ENCODE data around the gene GALNT16. TPM values are rescaled to one million over a fixed set of nuclear protein-coding genes. Genes with fewer than 3 reads are reported as not detected.

Gene GALNT16
- total RNA-seq, 1 donor from 2014 or later: 124 TPM

GRCh38 chr14:69325646-69326265 is 65.8 kb downstream of the GALNT16 start:
- DNase-seq: no peak
- peaks cover 16% of the 10 kb centered on the region for H3K36me3 Mint-ChIP-seq (ENCODE audit: unreplicated experiment)
- no peak overlapping the region for H3K4me3 Mint-ChIP-seq (ENCODE audit: unreplicated experiment)
- H3K27ac Mint-ChIP-seq (ENCODE audit: unreplicated experiment): no peak overlapping the region
- H3K4me1 Mint-ChIP-seq (ENCODE audit: low read depth, unreplicated experiment): peaks cover 4% of the 10 kb centered on the region
- peaks cover 9% of the 10 kb centered on the region for H3K27me3 Mint-ChIP-seq (ENCODE audit: unreplicated experiment)
- peaks cover 13% of the 10 kb centered on the region for H3K9me3 Mint-ChIP-seq (ENCODE audit: unreplicated experiment)
- TF ChIP-seq CTCF (IDR thresholded peaks at IDR 0.05; ENCODE audit: partially characterized antibody, unreplicated experiment): no peak

GRCh38 chr14:69326611-69327010 is 66.7 kb downstream of the GALNT16 start:
- H3K9me3 Mint-ChIP-seq (ENCODE audit: unreplicated experiment): peaks cover 13% of the 10 kb centered on the region
- H3K36me3 Mint-ChIP-seq (ENCODE audit: unreplicated experiment): peaks cover 18% of the 10 kb centered on the region
- no peak overlapping the region for H3K4me3 Mint-ChIP-seq (ENCODE audit: unreplicated experiment)
- DNase-seq: no peak
- TF ChIP-seq CTCF (IDR thresholded peaks at IDR 0.05; ENCODE audit: partially characterized antibody, unreplicated experiment): no peak
- no peak overlapping the region for H3K27ac Mint-ChIP-seq (ENCODE audit: unreplicated experiment)
- peaks cover 9% of the 10 kb centered on the region for H3K27me3 Mint-ChIP-seq (ENCODE audit: unreplicated experiment)
- peaks cover 4% of the 10 kb centered on the region for H3K4me1 Mint-ChIP-seq (ENCODE audit: low read depth, unreplicated experiment)

- Mint-ChIP-seq H3K4me3 (ENCODE audit: unreplicated experiment) (no peak overlapping the region), H3K9me3 (ENCODE audit: unreplicated experiment) (peaks cover 13% of the 10 kb centered on the region), H3K4me1 (ENCODE audit: low read depth, unreplicated experiment) (peaks cover 4% of the 10 kb centered on the region), H3K27ac (ENCODE audit: unreplicated experiment) (no peak overlapping the region), H3K36me3 (ENCODE audit: unreplicated experiment) (peaks cover 18% of the 10 kb centered on the region), H3K27me3 (ENCODE audit: unreplicated experiment) (peaks cover 9% of the 10 kb centered on the region)
- no peak for TF ChIP-seq CTCF (IDR thresholded peaks at IDR 0.05; ENCODE audit: partially characterized antibody, unreplicated experiment)
- no peak for DNase-seq
Observed at GRCh38 chr14:69327507-69327906, 67.5 kb downstream of the GALNT16 start.

- no peak for DNase-seq
Observed at GRCh38 chr14:69328317-69328716, 68.4 kb downstream of the GALNT16 start.

More at GRCh38 chr14:69328317-69328716, 68.4 kb downstream of the GALNT16 start:
- TF ChIP-seq CTCF (IDR thresholded peaks at IDR 0.05; ENCODE audit: partially characterized antibody, unreplicated experiment): no peak
- Mint-ChIP-seq H3K4me1 (ENCODE audit: low read depth, unreplicated experiment) (peaks cover 4% of the 10 kb centered on the region), H3K27ac (ENCODE audit: unreplicated experiment) (no peak overlapping the region), H3K4me3 (ENCODE audit: unreplicated experiment) (no peak overlapping the region), H3K36me3 (ENCODE audit: unreplicated experiment) (peaks cover 18% of the 10 kb centered on the region), H3K27me3 (ENCODE audit: unreplicated experiment) (peaks cover 9% of the 10 kb centered on the region), H3K9me3 (ENCODE audit: unreplicated experiment) (peaks cover 13% of the 10 kb centered on the region)

Data from glutamatergic neuron (in vitro differentiated cells).